HG03135 (cell line): ENCODE measurements around the gene FAM193A.
"Not testable (repeated sequence)": the region's sequence is repeated elsewhere in the genome, so short reads cannot be mapped to it uniquely, and the experiment has no call there.

Experiments
- ATAC-seq: cut with Tn5 transposase; IDR thresholded peaks from one replicate; pipeline ENCODE4 v1.9.1; 2021; ENCODE audit warnings: mild to moderate bottlenecking, moderate library complexity; ENCODE audit not compliant: unreplicated experiment

FAM193A gene

GRCh38 chr4:2714918-2715317 is 178.5 kb downstream of the FAM193A start:
- no peak for ATAC-seq

- ATAC-seq = no peak
Measured at GRCh38 chr4:2715426-2715825, 179.0 kb downstream of the FAM193A start.

- no peak for ATAC-seq
Measured at GRCh38 chr4:2716236-2716635, 179.8 kb downstream of the FAM193A start.

- ATAC-seq = no peak
Measured at GRCh38 chr4:2721586-2721985, 185.1 kb downstream of the FAM193A start.

GRCh38 chr4:2722033-2722432 is 185.6 kb downstream of the FAM193A start:
- no peak for ATAC-seq

- no peak for ATAC-seq
Measured at GRCh38 chr4:2723751-2724150, 187.3 kb downstream of the FAM193A start.

GRCh38 chr4:2725380-2725779 is 188.9 kb downstream of the FAM193A start:
- ATAC-seq = no peak

- ATAC-seq = not testable (repeated sequence)
Measured at GRCh38 chr4:2726881-2727280, 190.4 kb downstream of the FAM193A start.

- ATAC-seq = no peak
Measured at GRCh38 chr4:2728221-2728620, 191.8 kb downstream of the FAM193A start.

- no peak for ATAC-seq
Measured at GRCh38 chr4:2728806-2729532, 192.5 kb downstream of the FAM193A start.

- ATAC-seq = no peak
Measured at GRCh38 chr4:2729533-2729875, 193.1 kb downstream of the FAM193A start.

GRCh38 chr4:2731907-2732317 is 195.5 kb downstream of the FAM193A start:
- ATAC-seq = no peak

- no peak for ATAC-seq
Measured at GRCh38 chr4:2732526-2732925, 196.1 kb downstream of the FAM193A start.

- ATAC-seq = no peak
Measured at GRCh38 chr4:2733001-2733843, 196.8 kb downstream of the FAM193A start.

- ATAC-seq = no peak
Measured at GRCh38 chr4:2733844-2734574, 197.6 kb downstream of the FAM193A start.

- no peak for ATAC-seq
Measured at GRCh38 chr4:2734612-2735011, 198.2 kb downstream of the FAM193A start.

GRCh38 chr4:2735869-2736268 is 199.4 kb downstream of the FAM193A start:
- ATAC-seq = no peak

GRCh38 chr4:2738296-2738695 is 201.8 kb downstream of the FAM193A start:
- ATAC-seq = not testable (repeated sequence)

- no peak for ATAC-seq
Measured at GRCh38 chr4:2741626-2742025, 205.2 kb downstream of the FAM193A start.

GRCh38 chr4:2742081-2742822 is 205.8 kb downstream of the FAM193A start:
- ATAC-seq = no peak
